ENCODE measurements around the gene LRFN2. TPM values are rescaled to one million over a fixed set of nuclear protein-coding genes. Genes with fewer than 3 reads are reported as not detected.

The LRFN2 gene
- polyA plus RNA-seq, 1 donor from 2014 or later, result 14.8 TPM

DNA sequence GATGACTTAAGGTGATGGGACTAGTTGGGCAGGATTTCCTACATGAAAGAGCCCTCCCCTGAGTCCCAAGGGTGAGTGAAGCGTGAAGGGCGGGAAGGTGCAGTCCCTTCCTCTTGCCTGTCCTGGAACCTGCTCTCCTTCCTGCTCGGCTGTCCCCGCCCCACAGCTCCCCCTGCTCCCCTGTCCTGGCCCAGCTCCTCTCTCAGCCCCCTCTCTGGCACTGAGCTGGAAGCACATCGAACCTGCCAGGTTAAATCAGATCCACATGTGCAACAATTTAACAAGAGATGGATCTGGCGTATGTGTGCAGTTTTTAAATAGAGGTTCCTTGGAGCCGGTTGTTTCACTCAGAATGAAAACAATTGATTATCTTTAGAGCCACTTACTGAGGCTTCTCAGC is 95.0 kb downstream of the LRFN2 start:
- no peak overlapping the region for H3K27ac ChIP-seq (ENCODE audit: low read length)
- H4K20me1 ChIP-seq (ENCODE audit: insufficient read depth), result no peaks in the 10 kb centered on the region

DNA sequence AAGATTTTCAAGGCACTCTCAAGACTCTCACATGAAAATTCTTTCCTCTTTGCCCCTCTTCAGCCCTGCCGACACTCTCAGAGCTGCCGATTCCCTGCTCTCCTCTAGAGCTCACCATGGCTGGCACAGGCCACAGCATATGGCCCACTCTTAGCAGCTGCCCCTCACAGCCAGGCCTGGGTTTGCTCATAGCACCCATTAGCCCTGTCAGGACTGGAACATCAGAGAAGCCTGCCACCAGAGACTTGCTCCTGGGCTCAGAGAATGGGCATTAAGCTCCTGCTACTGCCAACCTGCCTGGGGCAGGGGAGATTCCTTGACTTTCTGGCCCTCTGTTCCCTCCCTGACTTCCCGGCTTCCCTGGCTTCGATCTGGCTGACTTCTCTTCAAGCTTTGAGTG is 96.7 kb downstream of the LRFN2 start:
- Histone ChIP-seq H3K27ac (ENCODE audit: low read length) (no peak overlapping the region), H2AFZ (ENCODE audit: low read depth, low read length) (no peak overlapping the region), H3K27me3 (ENCODE audit: insufficient read depth, low read depth, low read length) (no peaks in the 10 kb centered on the region), H3K4me3 (ENCODE audit: low read length) (no peak overlapping the region), H3K9me2 (ENCODE audit: insufficient read depth, low read length) (no peaks in the 10 kb centered on the region), H3K79me2 (replicated peaks; ENCODE audit: insufficient read depth, low read length) (no peaks in the 10 kb centered on the region), H3K9ac (ENCODE audit: low read length) (no peak overlapping the region), H3K36me3 (ENCODE audit: insufficient read depth, low read length) (no peaks in the 10 kb centered on the region), H3K4me2 (ENCODE audit: low read length) (no peak overlapping the region), H4K20me1 (ENCODE audit: insufficient read depth) (no peaks in the 10 kb centered on the region), H3K9me3 (ENCODE audit: low read length) (no peaks in the 10 kb centered on the region), H3F3A (ENCODE audit: insufficient read depth, low read length, poor library complexity, severe bottlenecking) (no peaks in the 10 kb centered on the region)
- TF ChIP-seq TAF1 (IDR thresholded peaks at IDR 0.05; ENCODE audit: low read depth) (no peak), MXI1 (conservative IDR thresholded peaks at IDR 0.05; ENCODE audit: poor library complexity, severe bottlenecking) (no peak), SMC3 (conservative IDR thresholded peaks at IDR 0.05; ENCODE audit: poor library complexity) (no peak), POLR2AphosphoS5 (IDR thresholded peaks at IDR 0.05) (no peak), RAD21 (conservative IDR thresholded peaks at IDR 0.05) (no peak), EZH2 (IDR thresholded peaks at IDR 0.05; ENCODE audit: borderline replicate concordance, insufficient read depth, low read length, poor library complexity, severe bottlenecking) (no peak), EP300 (conservative IDR thresholded peaks at IDR 0.05; ENCODE audit: poor library complexity, severe bottlenecking) (no peak)
- TF ChIP-seq, protein P1, sequence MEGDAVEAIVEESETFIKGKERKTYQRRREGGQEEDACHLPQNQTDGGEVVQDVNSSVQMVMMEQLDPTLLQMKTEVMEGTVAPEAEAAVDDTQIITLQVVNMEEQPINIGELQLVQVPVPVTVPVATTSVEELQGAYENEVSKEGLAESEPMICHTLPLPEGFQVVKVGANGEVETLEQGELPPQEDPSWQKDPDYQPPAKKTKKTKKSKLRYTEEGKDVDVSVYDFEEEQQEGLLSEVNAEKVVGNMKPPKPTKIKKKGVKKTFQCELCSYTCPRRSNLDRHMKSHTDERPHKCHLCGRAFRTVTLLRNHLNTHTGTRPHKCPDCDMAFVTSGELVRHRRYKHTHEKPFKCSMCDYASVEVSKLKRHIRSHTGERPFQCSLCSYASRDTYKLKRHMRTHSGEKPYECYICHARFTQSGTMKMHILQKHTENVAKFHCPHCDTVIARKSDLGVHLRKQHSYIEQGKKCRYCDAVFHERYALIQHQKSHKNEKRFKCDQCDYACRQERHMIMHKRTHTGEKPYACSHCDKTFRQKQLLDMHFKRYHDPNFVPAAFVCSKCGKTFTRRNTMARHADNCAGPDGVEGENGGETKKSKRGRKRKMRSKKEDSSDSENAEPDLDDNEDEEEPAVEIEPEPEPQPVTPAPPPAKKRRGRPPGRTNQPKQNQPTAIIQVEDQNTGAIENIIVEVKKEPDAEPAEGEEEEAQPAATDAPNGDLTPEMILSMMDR (IDR thresholded peaks at IDR 0.05; ENCODE audit: poor library complexity, severe bottlenecking), result no peak
- TF ChIP-seq, protein P2, sequence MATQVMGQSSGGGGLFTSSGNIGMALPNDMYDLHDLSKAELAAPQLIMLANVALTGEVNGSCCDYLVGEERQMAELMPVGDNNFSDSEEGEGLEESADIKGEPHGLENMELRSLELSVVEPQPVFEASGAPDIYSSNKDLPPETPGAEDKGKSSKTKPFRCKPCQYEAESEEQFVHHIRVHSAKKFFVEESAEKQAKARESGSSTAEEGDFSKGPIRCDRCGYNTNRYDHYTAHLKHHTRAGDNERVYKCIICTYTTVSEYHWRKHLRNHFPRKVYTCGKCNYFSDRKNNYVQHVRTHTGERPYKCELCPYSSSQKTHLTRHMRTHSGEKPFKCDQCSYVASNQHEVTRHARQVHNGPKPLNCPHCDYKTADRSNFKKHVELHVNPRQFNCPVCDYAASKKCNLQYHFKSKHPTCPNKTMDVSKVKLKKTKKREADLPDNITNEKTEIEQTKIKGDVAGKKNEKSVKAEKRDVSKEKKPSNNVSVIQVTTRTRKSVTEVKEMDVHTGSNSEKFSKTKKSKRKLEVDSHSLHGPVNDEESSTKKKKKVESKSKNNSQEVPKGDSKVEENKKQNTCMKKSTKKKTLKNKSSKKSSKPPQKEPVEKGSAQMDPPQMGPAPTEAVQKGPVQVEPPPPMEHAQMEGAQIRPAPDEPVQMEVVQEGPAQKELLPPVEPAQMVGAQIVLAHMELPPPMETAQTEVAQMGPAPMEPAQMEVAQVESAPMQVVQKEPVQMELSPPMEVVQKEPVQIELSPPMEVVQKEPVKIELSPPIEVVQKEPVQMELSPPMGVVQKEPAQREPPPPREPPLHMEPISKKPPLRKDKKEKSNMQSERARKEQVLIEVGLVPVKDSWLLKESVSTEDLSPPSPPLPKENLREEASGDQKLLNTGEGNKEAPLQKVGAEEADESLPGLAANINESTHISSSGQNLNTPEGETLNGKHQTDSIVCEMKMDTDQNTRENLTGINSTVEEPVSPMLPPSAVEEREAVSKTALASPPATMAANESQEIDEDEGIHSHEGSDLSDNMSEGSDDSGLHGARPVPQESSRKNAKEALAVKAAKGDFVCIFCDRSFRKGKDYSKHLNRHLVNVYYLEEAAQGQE (IDR thresholded peaks at IDR 0.05; ENCODE audit: borderline replicate concordance), result no peak

More for the DNA sequence above, 95.0 kb downstream of the LRFN2 start:
- TF ChIP-seq EP300 (conservative IDR thresholded peaks at IDR 0.05; ENCODE audit: poor library complexity, severe bottlenecking) (no peak), EZH2 (IDR thresholded peaks at IDR 0.05; ENCODE audit: borderline replicate concordance, insufficient read depth, low read length, poor library complexity, severe bottlenecking) (no peak), TAF1 (IDR thresholded peaks at IDR 0.05; ENCODE audit: low read depth) (no peak)
- Histone ChIP-seq H3K27me3 (ENCODE audit: insufficient read depth, low read depth, low read length) (no peaks in the 10 kb centered on the region), H3K79me2 (replicated peaks; ENCODE audit: insufficient read depth, low read length) (no peaks in the 10 kb centered on the region), H3K9me2 (ENCODE audit: insufficient read depth, low read length) (no peaks in the 10 kb centered on the region), H3K9me3 (ENCODE audit: low read length) (no peaks in the 10 kb centered on the region), H3K4me2 (ENCODE audit: low read length) (no peak overlapping the region), H3K4me3 (ENCODE audit: low read length) (no peak overlapping the region), H2AFZ (ENCODE audit: low read depth, low read length) (no peak overlapping the region), H3F3A (ENCODE audit: insufficient read depth, low read length, poor library complexity, severe bottlenecking) (no peaks in the 10 kb centered on the region), H3K9ac (ENCODE audit: low read length) (no peak overlapping the region), H3K36me3 (ENCODE audit: insufficient read depth, low read length) (no peaks in the 10 kb centered on the region)

Data from neural cell (in vitro differentiated cells).